ENCODE results near the gene BRSK2.

GRCh38 chr11:1391165-1392075, 1.7 kb downstream of the BRSK2 start:
- TF ChIP-seq SUZ12 (IDR thresholded peaks at IDR 0.05; ENCODE audit: extremely low read depth, insufficient read depth, insufficient read length): no peak
- no peak for TF ChIP-seq YY1 (IDR thresholded peaks at IDR 0.05; ENCODE audit: insufficient read depth, insufficient read length)
- no peak for TF ChIP-seq ZNF274 (IDR thresholded peaks at IDR 0.05; ENCODE audit: low read depth, low read length)
